Esophagus squamous epithelium (tissue), 5 donors: ENCODE measurements around the gene TMTC1. TPM values are rescaled to one million over a fixed set of nuclear protein-coding genes. Genes with fewer than 3 reads are reported as not detected.

Experiments
- DNase-seq: peaks from one replicate; lab custom pipeline; 2025; lab: John Stamatoyannopoulos, UW
- H3K27ac ChIP-seq, 4 donors: fragments of 200-600 bp; sonication (generic); one replicate each; pipeline ENCODE4 v1.5.1; 2016 to 2019; ENCODE audit warnings: mild to moderate bottlenecking in 1 of 4
- H3K27me3 ChIP-seq, 4 donors: fragments of 200-600 bp; sonication (generic); 1 replicate in 3 of 4; 2 replicates in 1 of 4; pipeline versions ENCODE4 v1.5.1 to v1.6.0; 2017 to 2021; ENCODE audit warnings: antibody characterized with exemption in 1 of 4
- H3K36me3 ChIP-seq, 3 donors: fragments of 200-600 bp; sonication (generic); one replicate each; pipeline ENCODE4 v1.5.1; 2016 to 2019
- H3K4me1 ChIP-seq, 3 donors: fragments of 200-600 bp; sonication (generic); one replicate each; pipeline ENCODE4 v1.5.1; 2017 to 2019
- H3K4me3 ChIP-seq, 4 donors: fragments of 200-600 bp; sonication (generic); 1 replicate in 3 of 4; 2 replicates in 1 of 4; pipeline ENCODE4 v1.5.1; 2016 to 2019; ENCODE audit warnings: mild to moderate bottlenecking in 2 of 4, moderate library complexity in 1 of 4
- H3K9me3 ChIP-seq, 3 donors: fragments of 200-600 bp; sonication (generic); one replicate each; pipeline ENCODE4 v1.5.1; 2016 to 2019
- POLR2A ChIP-seq, 4 donors: fragments of 450-650 bp; IDR thresholded peaks; one replicate each; pipeline ENCODE4 v1.6.1; 2017; ENCODE audit warnings: antibody characterized with exemption in 4 of 4, mild to moderate bottlenecking in 4 of 4, moderate library complexity in 3 of 4
- WGBS, 2 donors: methylation state at CpG; one replicate each; pipeline ENCODE4 v1.1.5; 2018; 5-methylcytosine and 5-hydroxymethylcytosine counted together
- intact Hi-C: fragments of 100-400 bp; cut with DNase I; formaldehyde crosslinking; loops from one replicate; pipeline ENCODE4 v1.15.0; 2022
- total RNA-seq, 4 donors: library from RNA; depleted of rRNA; stranded (reverse); fragments of >200 nt; gene quantifications; one replicate each; pipeline ENCODE4 v1.1.0, GENCODE V29; 2016
- TF ChIP-seq, protein P1 (sequence below), 6 experiments: fragments of 450-650 bp in 4 of 6; fragments of 200-600 bp in 2 of 6; sonication (generic) in 2 of 6; IDR thresholded peaks; one replicate each; pipeline ENCODE4 v1.5.1; 2016 to 2019; ENCODE audit warnings: antibody characterized with exemption in 6 of 6, mild to moderate bottlenecking in 4 of 6, moderate library complexity in 4 of 6
- donor health status: DM: yes; HTN: yes; CAD: no.

TMTC1 gene
- total RNA-seq, 4 donors from 2014 or later: 2.5 to 31.9 (median 14.7) TPM

DNA sequence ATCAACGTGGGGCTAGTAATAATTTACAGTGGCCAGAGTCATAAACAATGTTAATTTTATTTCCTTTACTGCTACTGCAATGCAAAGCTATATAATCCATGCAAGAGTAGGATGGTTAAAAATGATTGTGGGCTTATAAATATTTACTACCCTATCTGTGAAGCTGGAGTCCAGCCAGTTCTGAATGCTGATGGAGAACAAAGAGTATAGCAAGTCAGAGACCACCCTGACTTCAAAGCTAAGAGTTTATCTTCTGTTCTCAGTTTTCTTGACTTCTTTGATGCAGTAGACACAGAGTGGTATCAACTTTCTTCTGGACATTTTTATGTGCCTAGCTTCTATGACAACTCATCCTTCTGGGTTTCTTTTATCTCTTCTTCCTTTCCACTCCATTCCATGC, 252.3 kb downstream of the TMTC1 start:
- DNase-seq: no peak

DNA sequence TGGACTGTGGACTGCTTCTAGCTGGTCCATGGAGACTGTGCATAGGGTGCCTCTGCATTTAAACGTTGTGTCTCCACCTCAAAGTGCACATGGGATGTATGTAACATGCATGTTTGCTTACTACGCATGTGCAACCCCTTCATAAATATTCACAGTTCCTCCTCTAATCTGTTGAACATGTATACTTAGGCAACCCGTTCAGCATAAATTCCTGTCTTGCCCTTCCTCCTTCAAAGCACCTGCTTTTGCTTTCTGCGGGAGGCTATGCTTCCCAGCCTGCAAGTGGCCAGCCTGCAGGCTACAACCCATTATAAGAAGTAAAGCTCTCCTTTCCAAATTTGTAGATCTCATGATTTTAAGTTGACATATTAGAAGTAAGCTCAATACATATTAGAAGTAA, 253.3 kb downstream of the TMTC1 start:
- intact Hi-C loops: no loop called here
- TF ChIP-seq POLR2A (IDR thresholded peaks at IDR 0.05): no peak
- TF ChIP-seq, protein P1, sequence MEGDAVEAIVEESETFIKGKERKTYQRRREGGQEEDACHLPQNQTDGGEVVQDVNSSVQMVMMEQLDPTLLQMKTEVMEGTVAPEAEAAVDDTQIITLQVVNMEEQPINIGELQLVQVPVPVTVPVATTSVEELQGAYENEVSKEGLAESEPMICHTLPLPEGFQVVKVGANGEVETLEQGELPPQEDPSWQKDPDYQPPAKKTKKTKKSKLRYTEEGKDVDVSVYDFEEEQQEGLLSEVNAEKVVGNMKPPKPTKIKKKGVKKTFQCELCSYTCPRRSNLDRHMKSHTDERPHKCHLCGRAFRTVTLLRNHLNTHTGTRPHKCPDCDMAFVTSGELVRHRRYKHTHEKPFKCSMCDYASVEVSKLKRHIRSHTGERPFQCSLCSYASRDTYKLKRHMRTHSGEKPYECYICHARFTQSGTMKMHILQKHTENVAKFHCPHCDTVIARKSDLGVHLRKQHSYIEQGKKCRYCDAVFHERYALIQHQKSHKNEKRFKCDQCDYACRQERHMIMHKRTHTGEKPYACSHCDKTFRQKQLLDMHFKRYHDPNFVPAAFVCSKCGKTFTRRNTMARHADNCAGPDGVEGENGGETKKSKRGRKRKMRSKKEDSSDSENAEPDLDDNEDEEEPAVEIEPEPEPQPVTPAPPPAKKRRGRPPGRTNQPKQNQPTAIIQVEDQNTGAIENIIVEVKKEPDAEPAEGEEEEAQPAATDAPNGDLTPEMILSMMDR (IDR thresholded peaks at IDR 0.05): no peak
- Histone ChIP-seq H3K9me3 (no peaks in the 10 kb centered on the region), H3K36me3 (no peaks in the 10 kb centered on the region), H3K27ac (no peak overlapping the region), H3K4me1 (no peaks in the 10 kb centered on the region), H3K4me3 (no peak overlapping the region), H3K27me3 (no peaks in the 10 kb centered on the region)
- DNase-seq: no peak
- 86 to 91% methylated on average over 4 of the region's 4 CpGs for WGBS, 2 donors

More for the DNA sequence above, 252.3 kb downstream of the TMTC1 start:
- intact Hi-C loops: no loop called here
- Histone ChIP-seq H3K27ac (no peak overlapping the region), H3K36me3 (no peaks in the 10 kb centered on the region), H3K4me3 (no peak overlapping the region), H3K9me3 (no peaks in the 10 kb centered on the region), H3K27me3 (no peaks in the 10 kb centered on the region), H3K4me1 (no peaks in the 10 kb centered on the region)
- WGBS, 2 donors: 40 to 60% methylated on average over 1 of the region's 1 CpG
- no peak for TF ChIP-seq POLR2A (IDR thresholded peaks at IDR 0.05)
- TF ChIP-seq, protein P1 (IDR thresholded peaks at IDR 0.05): no peak

DNA sequence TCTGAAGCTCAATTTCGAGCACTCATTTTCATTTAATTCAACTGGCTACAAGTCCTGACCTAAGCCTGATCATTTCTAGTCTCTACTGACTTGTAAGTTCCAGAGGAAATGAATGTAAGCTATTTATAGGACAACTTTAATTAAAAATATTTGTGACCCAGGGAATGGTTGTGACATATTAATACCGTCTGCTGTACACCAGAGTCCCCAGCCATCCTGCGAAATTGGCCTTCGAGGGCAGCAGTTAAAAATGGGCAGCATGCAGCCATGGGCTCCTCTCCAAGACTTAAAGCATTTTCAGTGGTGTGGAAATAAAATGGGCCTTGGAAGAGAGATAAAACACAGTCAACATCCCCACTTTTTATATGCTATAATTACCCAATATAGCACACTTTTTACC, 255.6 kb downstream of the TMTC1 start:
- H3K4me1 ChIP-seq: no peaks in the 10 kb centered on the region
- no peak for DNase-seq
- no peak for TF ChIP-seq POLR2A (IDR thresholded peaks at IDR 0.05)
- TF ChIP-seq, protein P1 (IDR thresholded peaks at IDR 0.05): no peak
- H3K27me3 ChIP-seq: no peaks in the 10 kb centered on the region
- H3K27ac ChIP-seq: no peak overlapping the region
- H3K9me3 ChIP-seq: no peaks in the 10 kb centered on the region
- no peaks in the 10 kb centered on the region for H3K36me3 ChIP-seq
- 63 to 71% methylated on average over 4 of the region's 4 CpGs for WGBS, 2 donors
- intact Hi-C loops: no loop called here
- no peak overlapping the region for H3K4me3 ChIP-seq

DNA sequence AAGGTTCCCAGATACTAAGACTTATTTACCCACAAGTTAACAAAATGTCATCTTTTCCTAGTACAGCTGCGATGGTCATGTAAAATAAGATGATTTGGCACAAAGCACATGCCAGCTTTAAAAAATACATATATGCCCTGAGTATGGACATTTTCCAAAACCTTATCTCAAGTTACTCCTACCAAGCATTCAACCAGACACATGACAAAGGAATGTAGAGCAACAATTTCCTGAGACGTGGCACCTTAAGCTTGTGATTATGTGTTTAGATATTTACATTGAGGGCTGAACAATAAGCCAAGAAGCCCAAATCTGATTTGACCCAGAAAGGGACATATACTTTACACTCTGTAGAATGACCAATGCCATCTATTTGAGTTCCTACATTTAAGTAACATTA, 261.8 kb downstream of the TMTC1 start:
- intact Hi-C loops: no loop called here
- H3K4me3 ChIP-seq: no peak overlapping the region
- H3K9me3 ChIP-seq: no peaks in the 10 kb centered on the region
- no peak overlapping the region for H3K27ac ChIP-seq
- peaks cover 0 to 11% (median 0%) of the 10 kb centered on the region in 3 donors for H3K36me3 ChIP-seq
- DNase-seq: no peak
- TF ChIP-seq POLR2A (IDR thresholded peaks at IDR 0.05): no peak
- TF ChIP-seq, protein P1 (IDR thresholded peaks at IDR 0.05): no peak
- no peaks in the 10 kb centered on the region for H3K4me1 ChIP-seq
- no peaks in the 10 kb centered on the region for H3K27me3 ChIP-seq
- WGBS, 2 donors: 69 to 76% methylated on average over 2 of the region's 2 CpGs

DNA sequence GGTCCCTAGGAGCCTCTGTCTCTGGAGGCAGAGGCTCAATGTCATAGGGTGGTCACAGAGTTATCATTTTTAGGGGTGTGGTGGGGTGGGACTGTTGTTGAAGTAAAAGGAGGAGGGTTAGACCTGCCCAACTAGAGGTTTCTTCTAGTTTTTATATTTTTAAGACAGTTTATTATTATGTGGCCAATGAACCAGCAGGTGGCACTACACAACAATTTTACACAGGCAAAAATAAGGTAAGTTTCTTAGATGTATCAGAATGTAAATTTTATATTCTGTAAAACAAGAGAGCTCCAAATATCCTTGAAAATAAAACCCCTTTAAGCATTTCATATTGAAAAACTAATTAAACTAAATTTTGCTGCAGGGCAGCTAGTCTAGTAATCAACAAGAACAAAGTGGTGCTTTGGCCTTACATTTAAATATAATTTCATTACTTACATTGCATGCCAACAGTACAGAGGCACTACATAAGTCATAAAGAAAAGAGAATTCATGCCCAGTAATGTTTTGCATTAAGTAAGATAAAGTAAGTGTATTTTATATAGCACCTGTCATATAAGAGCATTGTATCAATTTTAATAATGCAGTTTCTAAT, 264.1 kb downstream of the TMTC1 start:
- H3K27ac ChIP-seq: no peak overlapping the region
- H3K36me3 ChIP-seq: peaks cover 0 to 24% (median 0%) of the 10 kb centered on the region in 3 donors
- H3K4me3 ChIP-seq: no peak overlapping the region
- TF ChIP-seq, protein P1 (IDR thresholded peaks at IDR 0.05): peak in 5 of 6 experiments; percentile 33 to 73 (median 58)
- no peak for TF ChIP-seq POLR2A (IDR thresholded peaks at IDR 0.05)
- H3K27me3 ChIP-seq: no peaks in the 10 kb centered on the region
- intact Hi-C loops: no loop called here
- DNase-seq: no peak
- H3K9me3 ChIP-seq: no peaks in the 10 kb centered on the region
- H3K4me1 ChIP-seq: no peaks in the 10 kb centered on the region
